ENCODE measurements around the gene FXYD3. TPM values are rescaled to one million over a fixed set of nuclear protein-coding genes. Genes with fewer than 3 reads are reported as not detected.

FXYD3 gene
- total RNA-seq, 4 donors from 2014 or later: 391 to 630 (median 546) TPM

GRCh38 chr19:35118268-35119020 is 2.8 kb downstream of the FXYD3 start:
- WGBS, 2 donors: 41 to 48% methylated on average over 12 to 13 of the region's 13 CpGs
- no peak for DNase-seq (ENCODE audit: low spot score in 2 of 2)
- TF ChIP-seq, protein P1, sequence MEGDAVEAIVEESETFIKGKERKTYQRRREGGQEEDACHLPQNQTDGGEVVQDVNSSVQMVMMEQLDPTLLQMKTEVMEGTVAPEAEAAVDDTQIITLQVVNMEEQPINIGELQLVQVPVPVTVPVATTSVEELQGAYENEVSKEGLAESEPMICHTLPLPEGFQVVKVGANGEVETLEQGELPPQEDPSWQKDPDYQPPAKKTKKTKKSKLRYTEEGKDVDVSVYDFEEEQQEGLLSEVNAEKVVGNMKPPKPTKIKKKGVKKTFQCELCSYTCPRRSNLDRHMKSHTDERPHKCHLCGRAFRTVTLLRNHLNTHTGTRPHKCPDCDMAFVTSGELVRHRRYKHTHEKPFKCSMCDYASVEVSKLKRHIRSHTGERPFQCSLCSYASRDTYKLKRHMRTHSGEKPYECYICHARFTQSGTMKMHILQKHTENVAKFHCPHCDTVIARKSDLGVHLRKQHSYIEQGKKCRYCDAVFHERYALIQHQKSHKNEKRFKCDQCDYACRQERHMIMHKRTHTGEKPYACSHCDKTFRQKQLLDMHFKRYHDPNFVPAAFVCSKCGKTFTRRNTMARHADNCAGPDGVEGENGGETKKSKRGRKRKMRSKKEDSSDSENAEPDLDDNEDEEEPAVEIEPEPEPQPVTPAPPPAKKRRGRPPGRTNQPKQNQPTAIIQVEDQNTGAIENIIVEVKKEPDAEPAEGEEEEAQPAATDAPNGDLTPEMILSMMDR (IDR thresholded peaks at IDR 0.05): no peak
- TF ChIP-seq POLR2A (IDR thresholded peaks at IDR 0.05): no peak
- H3K4me3 ChIP-seq (ENCODE audit: low read depth, poor library complexity, severe bottlenecking): peak overlapping the region; percentile 10
- intact Hi-C loops (cut with DNase I; ENCODE audit: low total_unique reads): no loop called here

DNA sequence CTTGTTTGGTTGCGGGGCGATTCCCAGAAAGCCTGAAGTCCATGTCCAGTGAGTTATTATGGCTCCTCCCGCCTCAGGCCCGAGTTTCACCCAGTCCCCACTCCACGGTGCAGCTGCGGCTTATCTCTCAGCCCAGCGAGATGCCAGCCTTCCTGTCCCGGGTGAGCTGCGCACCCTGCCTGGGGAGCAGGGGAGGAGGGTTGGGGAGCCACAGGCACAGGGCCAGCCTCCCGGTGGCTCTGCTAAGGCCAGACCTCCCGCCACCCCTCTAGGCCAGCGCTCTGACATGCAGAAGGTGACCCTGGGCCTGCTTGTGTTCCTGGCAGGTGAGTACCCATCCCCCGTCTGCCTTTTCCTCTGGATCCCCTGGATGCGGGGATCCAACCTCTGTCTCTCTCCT is 3.5 kb downstream of the FXYD3 start:
- H3K4me3 ChIP-seq (ENCODE audit: low read depth, poor library complexity, severe bottlenecking): peak overlapping the region; percentile 10
- no peak for DNase-seq (ENCODE audit: low spot score in 2 of 2)
- TF ChIP-seq, protein P1 (IDR thresholded peaks at IDR 0.05): no peak
- no peak for TF ChIP-seq POLR2A (IDR thresholded peaks at IDR 0.05)
- 41 to 48% methylated on average over 12 to 14 of the region's 14 CpGs for WGBS, 2 donors
- intact Hi-C loops (cut with DNase I; ENCODE audit: low total_unique reads): no loop called here

GRCh38 chr19:35119578-35120155 is 4.0 kb downstream of the FXYD3 start:
- H3K4me3 ChIP-seq (ENCODE audit: low read depth, poor library complexity, severe bottlenecking): no peak overlapping the region
- TF ChIP-seq, protein P1 (IDR thresholded peaks at IDR 0.05): no peak
- no peak for TF ChIP-seq POLR2A (IDR thresholded peaks at IDR 0.05)
- no peak for DNase-seq (ENCODE audit: low spot score in 2 of 2)
- intact Hi-C loops (cut with DNase I; ENCODE audit: low total_unique reads): no loop called here
- WGBS, 2 donors: 43 to 55% methylated on average over 9 of the region's 9 CpGs

DNA sequence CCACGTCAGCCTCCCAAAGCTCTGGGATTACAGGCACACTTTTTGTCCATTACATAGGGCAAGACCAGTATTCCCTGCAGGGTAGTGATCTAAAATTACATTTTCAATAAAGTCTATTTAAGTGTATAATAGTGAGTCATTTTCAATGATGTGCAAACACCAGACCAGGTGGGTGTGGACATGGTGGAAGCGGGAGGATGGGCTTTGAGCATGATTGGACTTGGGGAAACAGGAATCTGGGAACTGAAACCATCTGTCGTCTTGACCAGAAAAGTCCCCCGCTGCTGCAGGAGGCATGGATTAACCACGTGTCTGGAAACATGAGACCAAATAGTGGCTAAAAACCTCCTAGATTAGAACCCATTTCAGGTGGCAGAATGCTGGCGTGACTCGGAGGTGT is 4.9 kb downstream of the FXYD3 start:
- H3K4me3 ChIP-seq (ENCODE audit: low read depth, poor library complexity, severe bottlenecking): no peak overlapping the region
- no peak for DNase-seq (ENCODE audit: low spot score in 2 of 2)
- intact Hi-C loops (cut with DNase I; ENCODE audit: low total_unique reads): no loop called here
- 22 to 33% methylated on average over 7 of the region's 7 CpGs for WGBS, 2 donors
- no peak for TF ChIP-seq POLR2A (IDR thresholded peaks at IDR 0.05)
- TF ChIP-seq, protein P1 (IDR thresholded peaks at IDR 0.05): no peak

DNA sequence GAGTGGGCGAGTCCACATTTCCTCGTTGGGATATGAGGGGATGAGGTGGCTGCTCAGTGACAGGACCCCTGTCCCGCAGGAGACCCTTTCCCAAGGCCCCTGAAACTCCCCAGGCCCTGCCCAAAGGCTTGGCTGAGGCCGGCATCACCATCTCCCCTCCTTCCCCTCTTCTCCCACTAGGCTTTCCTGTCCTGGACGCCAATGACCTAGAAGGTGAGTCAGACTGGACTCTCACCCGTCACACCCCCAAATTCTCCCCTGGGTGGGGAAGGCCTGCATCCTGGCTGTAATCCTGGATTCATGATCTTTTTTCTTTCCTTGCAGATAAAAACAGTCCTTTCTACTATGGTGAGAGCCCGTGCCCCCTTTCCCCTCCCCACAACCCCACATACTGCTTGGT is 5.3 kb downstream of the FXYD3 start:
- 32 to 52% methylated on average over 7 of the region's 7 CpGs for WGBS, 2 donors
- no peak overlapping the region for H3K4me3 ChIP-seq (ENCODE audit: low read depth, poor library complexity, severe bottlenecking)
- no peak for DNase-seq (ENCODE audit: low spot score in 2 of 2)
- TF ChIP-seq, protein P1 (IDR thresholded peaks at IDR 0.05): no peak
- no peak for TF ChIP-seq POLR2A (IDR thresholded peaks at IDR 0.05)
- intact Hi-C loops (cut with DNase I; ENCODE audit: low total_unique reads): no loop called here
